DOHH2 (cell line): ENCODE data around the gene MAP3K20.

Experiments used
- CTCF ChIP-seq: fragments of 200-600 bp; sonication (generic); IDR thresholded peaks from one replicate; pipeline ENCODE4 v1.5.1; 2014; ENCODE audit warnings: antibody characterized with exemption, mild to moderate bottlenecking, low read depth, low read length; ENCODE audit not compliant: poor library complexity, severe bottlenecking
- EZH2phosphoT487 ChIP-seq: fragments of 200-600 bp; sonication (generic); IDR thresholded peaks from 2 replicates; pipeline ENCODE4 v1.6.1; 2017; ENCODE audit warnings: borderline replicate concordance, mild to moderate bottlenecking, antibody characterized with exemption, low read length, moderate library complexity, mixed read lengths

- TF ChIP-seq CTCF: no peak
- TF ChIP-seq EZH2phosphoT487: no peak
Observed at GRCh38 chr2:173106959-173107628, 31.4 kb downstream of the MAP3K20 start.
